Endothelial cell of umbilical vein (primary cell): ENCODE measurements around the gene SNTA1. TPM values are rescaled to one million over a fixed set of nuclear protein-coding genes. Genes with fewer than 3 reads are reported as not detected.

Source experiments
- BruUV-seq: library from RNA; stranded (reverse); fragments of 400-500 nt; replicated peaks from 2 replicates; lab custom pipeline; 2021; lab: Mats Ljungman, UMichigan
- CTCF ChIA-PET: fragments of 300-600, 350-600 bp; sonication (Branson Sonifier 250); formaldehyde crosslinking; loops from one replicate; lab custom pipeline; 2021; ENCODE audit warnings: antibody characterized with exemption, inconsistent platforms; lab: Charles Lee
- POLR2A ChIA-PET: fragments of 300-600, 350-600 bp; sonication (Branson Sonifier 250); formaldehyde crosslinking; loops from one replicate; lab custom pipeline; 2021; ENCODE audit warnings: antibody characterized with exemption, inconsistent platforms; lab: Charles Lee
- DNase-seq: peaks from one replicate; pipeline ENCODE4 v3.0.0-alpha.2; 2011; ENCODE audit warnings: low read depth, low spot score
- FAIRE-seq: peaks from 2 replicates; lab custom pipeline; 2011; peaks lifted over from hg19 to GRCh38; lab: Jason Lieb, UNC
- H2AFZ ChIP-seq: 2 replicates; pipeline ENCODE4 v1.6.0; 2012; ENCODE audit warnings: low read depth, low read length, control low read depth, inconsistent platforms
- H3K27ac ChIP-seq: 2 replicates; pipeline ENCODE4 v1.5.1; 2011; ENCODE audit warnings: low read depth, mild to moderate bottlenecking, control low read depth, low read length, moderate library complexity; ENCODE audit not compliant: insufficient read depth
- H3K27me3 ChIP-seq, 2 experiments: 2 replicates each; pipeline versions ENCODE4 v1.6.0 to v1.6.1; 2011; ENCODE audit warnings: low read length in 2 of 2, mixed read lengths in 1 of 2; ENCODE audit not compliant: control insufficient read depth in 2 of 2, insufficient read depth in 2 of 2
- H3K36me3 ChIP-seq, 2 experiments: 2 replicates in 1 of 2; 3 replicates in 1 of 2; pipeline ENCODE4 v1.5.1; 2011; ENCODE audit warnings: low read length in 2 of 2, mild to moderate bottlenecking in 1 of 2, moderate library complexity in 1 of 2; ENCODE audit not compliant: control insufficient read depth in 2 of 2, insufficient read depth in 2 of 2; ENCODE audit errors: extremely low read depth in 1 of 2
- H3K4me1 ChIP-seq: 3 replicates; pipeline ENCODE4 v1.5.1; 2011; ENCODE audit warnings: mild to moderate bottlenecking, low read length; ENCODE audit not compliant: control insufficient read depth, insufficient read depth; ENCODE audit errors: extremely low read depth
- H3K4me2 ChIP-seq: 2 replicates; pipeline ENCODE4 v1.6.1; 2011; ENCODE audit warnings: low read length, control low read depth, mixed read lengths; ENCODE audit not compliant: insufficient read depth
- H3K4me3 ChIP-seq, 3 experiments: fragments of 200-600 bp in 1 of 3; sonication (generic), shearing (Covaris generic) in 1 of 3; replicated peaks in 1 of 3; 2 replicates each; pipeline ENCODE4 v1.5.1; 2011 to 2016; ENCODE audit warnings: control low read depth in 3 of 3, low read length in 3 of 3, mild to moderate bottlenecking in 2 of 3, inconsistent platforms in 1 of 3, low read depth in 1 of 3, moderate library complexity in 1 of 3; ENCODE audit not compliant: insufficient read depth in 1 of 3
- H3K79me2 ChIP-seq: 2 replicates; pipeline ENCODE4 v1.6.0; 2012; ENCODE audit warnings: low read length, inconsistent platforms; ENCODE audit not compliant: control insufficient read depth, insufficient read depth
- H3K9ac ChIP-seq: replicated peaks from 2 replicates; pipeline ENCODE3; 2011; ENCODE audit warnings: low read length, control low read depth; ENCODE audit not compliant: insufficient read depth; ENCODE audit errors: extremely low read depth
- H3K9me1 ChIP-seq: replicated peaks from 3 replicates; pipeline ENCODE4 v1.6.0; 2011; ENCODE audit warnings: mild to moderate bottlenecking, low read length; ENCODE audit not compliant: control insufficient read depth, insufficient read depth; ENCODE audit errors: extremely low read depth
- H3K9me3 ChIP-seq: replicated peaks from 2 replicates; pipeline ENCODE4 v1.5.1; 2012; ENCODE audit warnings: low read length, inconsistent platforms; ENCODE audit not compliant: control insufficient read depth, insufficient read depth
- H4K20me1 ChIP-seq: replicated peaks from 2 replicates; pipeline ENCODE3; 2011; ENCODE audit warnings: mild to moderate bottlenecking, low read length; ENCODE audit not compliant: control insufficient read depth, insufficient read depth; ENCODE audit errors: extremely low read depth
- CTCF ChIP-seq, 2 donors: IDR thresholded peaks; 1 replicate in 1 of 2; 2 replicates in 1 of 2; pipeline ENCODE4 v1.5.1; 2011; ENCODE audit warnings: low read length in 2 of 2, mild to moderate bottlenecking in 2 of 2, moderate library complexity in 2 of 2, control low read depth in 1 of 2, inconsistent platforms in 1 of 2, low read depth in 1 of 2; ENCODE audit not compliant: insufficient read depth in 1 of 2; ENCODE audit errors: extremely low read depth in 1 of 2
- EZH2 ChIP-seq: IDR thresholded peaks from 2 replicates; pipeline ENCODE4 v1.6.1; 2012; ENCODE audit warnings: borderline replicate concordance, low read depth, mild to moderate bottlenecking, moderate library complexity, low read length, inconsistent platforms; ENCODE audit not compliant: severe bottlenecking
- FOS ChIP-seq: IDR thresholded peaks from 2 replicates; pipeline ENCODE4 v1.6.1; 2011; ENCODE audit warnings: mild to moderate bottlenecking, low read length, moderate library complexity, borderline replicate concordance; ENCODE audit not compliant: insufficient read depth
- GATA2 ChIP-seq: IDR thresholded peaks from 2 replicates; pipeline ENCODE4 v1.7.0; 2011; ENCODE audit warnings: low read depth, mild to moderate bottlenecking, moderate library complexity, mixed read lengths, low read length; ENCODE audit not compliant: insufficient read length, insufficient read depth
- JUN ChIP-seq: IDR thresholded peaks from 2 replicates; pipeline ENCODE4 v1.6.1; 2011; ENCODE audit warnings: borderline replicate concordance, low read depth; ENCODE audit not compliant: insufficient read length, insufficient read depth
- MAX ChIP-seq: IDR thresholded peaks from 2 replicates; pipeline ENCODE4 v1.6.1; 2011; ENCODE audit not compliant: insufficient read depth, insufficient read length
- MYC ChIP-seq: IDR thresholded peaks from one replicate; pipeline ENCODE4 v1.6.1; 2011; ENCODE audit warnings: mild to moderate bottlenecking, low read depth, low read length
- POLR2A ChIP-seq: IDR thresholded peaks from 2 replicates; pipeline ENCODE4 v1.6.1; 2012; ENCODE audit warnings: low read depth, mild to moderate bottlenecking, control low read depth, low read length
- POLR2AphosphoS5 ChIP-seq: IDR thresholded peaks from 2 replicates; pipeline ENCODE4 v1.6.1; 2012; ENCODE audit warnings: low read depth, mild to moderate bottlenecking, control low read depth, low read length, moderate library complexity; ENCODE audit not compliant: insufficient read depth
- dilution Hi-C: fragments of 300-500 bp; cut with MboI; formaldehyde crosslinking; loops from one replicate; pipeline ENCODE4 v1.15.0; 2019; ENCODE audit warnings: low sequenced_read_pairs; ENCODE audit not compliant: extremely low pct_ligation_motif_present
- intact Hi-C: fragments of 100-400 bp; cut with micrococcal nuclease; formaldehyde crosslinking; loops from one replicate; pipeline ENCODE4 v1.10.0; 2022
- polyA plus RNA-seq, 4 experiments: library from polyadenylated mRNA; depleted of rRNA in 3 of 4; stranded (reverse) in 3 of 4; unstranded in 1 of 4; fragments of >200 nt; gene quantifications; 2 replicates each; pipeline versions ENCODE4 v1.2.1 to v1.2.3, GENCODE V29; 2011 to 2012; ENCODE audit warnings: missing spikeins in 1 of 4
- total RNA-seq: library from RNA; stranded (reverse); gene quantifications from 2 replicates; pipeline ENCODE4 v1.2.3, GENCODE V29; 2021

Gene SNTA1
- total and polyA plus RNA-seq, 2 donors (not counting 3 experiments of a cell fraction or from before 2014, with no cell fraction given), result 5.2 to 6.0 TPM

GRCh38 chr20:33418033-33418432 is 25.5 kb downstream of the SNTA1 start:
- TF ChIP-seq JUN, result no peak
- no peak for TF ChIP-seq POLR2AphosphoS5
- TF ChIP-seq GATA2, result no peak
- TF ChIP-seq FOS, result no peak
- no peak for TF ChIP-seq EZH2
- no peak for TF ChIP-seq MYC
- no peak for TF ChIP-seq CTCF (IDR thresholded peaks at IDR 0.05; ENCODE audit: extremely low read depth in 1 of 2, insufficient read depth in 1 of 2, low read depth in 1 of 2, low read length in 2 of 2)
- TF ChIP-seq MAX, result no peak
- no peak for TF ChIP-seq POLR2A
- DNase-seq (no peak), FAIRE-seq (no peak)
- dilution Hi-C loops (no loop called here), intact Hi-C loops (no loop called here)
- H3K9me1 ChIP-seq, result no peaks in the 10 kb centered on the region
- no peaks in the 10 kb centered on the region for H3K36me3 ChIP-seq
- H3K27ac ChIP-seq, result no peak overlapping the region
- H3K4me3 ChIP-seq, result no peak overlapping the region
- H3K79me2 ChIP-seq, result no peaks in the 10 kb centered on the region
- H2AFZ ChIP-seq, result no peak overlapping the region
- H3K4me2 ChIP-seq, result no peak overlapping the region
- H3K9ac ChIP-seq, result no peak overlapping the region
- no peaks in the 10 kb centered on the region for H4K20me1 ChIP-seq
- no peaks in the 10 kb centered on the region for H3K9me3 ChIP-seq
- BruUV-seq, result no TSS peak
- ChIA-PET POLR2A (no interaction called here), CTCF (interaction anchor here (1.8 kb wide), 1 partner anchor 17 kb away, joined by 6 read pairs; the partner anchor contains the start of gene CDK5RAP1)
- H3K4me1 ChIP-seq, result no peaks in the 10 kb centered on the region
- H3K27me3 ChIP-seq, result no peaks in the 10 kb centered on the region
